Muscle layer of colon (tissue), 2 donors: ENCODE results near the gene JPT1.
A peak's percentile ranks its signal among the peaks of the same experiment; 100 is the strongest.

Source experiments
- H3K27ac ChIP-seq: one replicate; pipeline ENCODE4 v1.7.0; 2013; ENCODE audit warnings: low read depth, mild to moderate bottlenecking, low read length, moderate library complexity
- H3K27me3 ChIP-seq, 2 donors: one replicate each; pipeline ENCODE4 v1.7.0; 2013; ENCODE audit warnings: low read length in 2 of 2, mild to moderate bottlenecking in 2 of 2; ENCODE audit not compliant: insufficient read depth in 2 of 2, control insufficient read depth in 1 of 2
- H3K36me3 ChIP-seq: one replicate; pipeline ENCODE4 v1.7.0; 2013; ENCODE audit warnings: mild to moderate bottlenecking, low read length; ENCODE audit not compliant: insufficient read depth
- H3K4me1 ChIP-seq: one replicate; pipeline ENCODE4 v1.7.0; 2013; ENCODE audit warnings: mild to moderate bottlenecking, low read length; ENCODE audit not compliant: insufficient read depth
- H3K4me3 ChIP-seq, 2 donors: one replicate each; pipeline ENCODE4 v1.7.0; 2013; ENCODE audit warnings: low read length in 2 of 2, low read depth in 1 of 2, mild to moderate bottlenecking in 1 of 2, moderate library complexity in 1 of 2
- H3K9ac ChIP-seq: one replicate; pipeline ENCODE4 v1.7.0; 2013; ENCODE audit warnings: low read length
- H3K9me3 ChIP-seq: one replicate; pipeline ENCODE4 v1.7.0; 2013; ENCODE audit warnings: mild to moderate bottlenecking, low read length
- donor health status: abdominal sarcoma.
- donor health status: Adenocarcinoma of cecum.

The JPT1 gene

DNA sequence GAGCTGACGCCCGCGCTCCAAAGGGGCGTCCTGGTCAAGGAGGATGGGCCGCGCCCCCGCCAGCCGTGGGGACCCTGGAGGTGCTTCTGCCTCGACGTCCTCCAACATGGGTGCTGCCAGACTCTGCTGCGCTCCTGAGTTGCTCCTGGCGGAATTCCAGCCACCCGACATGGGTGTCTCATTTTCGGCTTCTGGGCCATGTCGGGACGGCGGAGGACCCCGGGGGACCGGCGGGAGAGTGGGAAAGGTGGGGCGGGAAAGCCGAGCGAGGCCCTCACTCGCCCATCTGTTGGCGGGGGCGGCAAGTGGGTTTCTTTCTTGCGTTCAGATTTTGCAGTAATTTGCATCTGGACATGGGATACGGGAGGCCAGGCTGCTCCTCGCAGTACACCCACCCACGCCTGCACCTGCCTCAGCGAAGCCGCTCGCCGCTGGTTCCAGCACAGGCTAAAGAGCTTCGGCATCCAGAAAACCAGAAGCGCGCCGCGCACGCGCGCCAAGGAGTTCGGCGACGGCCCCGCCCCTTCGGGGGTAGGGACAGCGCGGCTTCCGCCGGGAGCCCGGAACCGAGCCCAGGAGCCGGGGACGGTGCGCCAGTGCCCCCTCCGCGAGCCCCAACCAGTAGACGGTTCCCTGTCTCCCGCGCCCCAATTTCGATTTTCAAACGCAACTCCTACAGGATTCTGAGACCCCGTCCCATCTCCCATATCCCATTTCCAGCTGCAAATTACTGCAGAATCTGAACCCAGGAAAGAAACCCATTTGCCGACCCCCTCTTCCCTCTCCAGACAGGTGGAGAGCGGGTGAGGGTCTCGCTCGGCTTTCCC, 44.7 kb downstream of the JPT1 start, which contains the start of gene ARMC7:
TSS of gene ARMC7 (plus strand) at position 563 of the 827 bp plus-strand sequence. CDS start 320 bp downstream, outside the sequence.
- Histone ChIP-seq H3K36me3 (no peaks in the 10 kb centered on the region), H3K9me3 (no peaks in the 10 kb centered on the region), H3K4me1 (peaks cover 11% of the 10 kb centered on the region), H3K9ac (peak within 1 kb of the TSS; percentile 53), H3K4me3 (peak within 1 kb of the TSS; percentile 72 to 76), H3K27ac (peak within 1 kb of the TSS; percentile 41), H3K27me3 (no peaks in the 10 kb centered on the region)

DNA sequence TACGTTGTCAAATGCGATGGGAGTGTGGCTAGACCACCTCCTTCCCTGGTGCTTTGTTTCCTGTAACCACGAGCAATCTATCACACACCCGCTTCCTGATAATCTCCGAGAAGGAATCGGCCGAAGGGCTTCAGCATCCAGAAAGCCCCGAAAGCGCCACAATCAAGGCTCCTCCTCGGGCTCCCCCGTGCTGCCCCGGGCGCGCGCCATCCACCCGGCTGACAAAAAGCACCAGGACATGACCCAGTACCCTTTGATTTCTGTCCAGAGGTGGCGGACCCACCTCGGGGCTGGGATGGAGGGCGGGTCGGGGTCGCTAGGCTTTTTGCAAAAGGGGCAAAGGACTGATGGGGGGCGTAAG, 45.3 kb downstream of the JPT1 start:
- Histone ChIP-seq H3K4me1 (peaks cover 7% of the 10 kb centered on the region), H3K36me3 (no peaks in the 10 kb centered on the region), H3K9me3 (no peaks in the 10 kb centered on the region), H3K27me3 (no peaks in the 10 kb centered on the region), H3K4me3 (peak overlapping the region; percentile 72 to 76), H3K9ac (peak overlapping the region; percentile 53), H3K27ac (peak overlapping the region; percentile 25)

DNA sequence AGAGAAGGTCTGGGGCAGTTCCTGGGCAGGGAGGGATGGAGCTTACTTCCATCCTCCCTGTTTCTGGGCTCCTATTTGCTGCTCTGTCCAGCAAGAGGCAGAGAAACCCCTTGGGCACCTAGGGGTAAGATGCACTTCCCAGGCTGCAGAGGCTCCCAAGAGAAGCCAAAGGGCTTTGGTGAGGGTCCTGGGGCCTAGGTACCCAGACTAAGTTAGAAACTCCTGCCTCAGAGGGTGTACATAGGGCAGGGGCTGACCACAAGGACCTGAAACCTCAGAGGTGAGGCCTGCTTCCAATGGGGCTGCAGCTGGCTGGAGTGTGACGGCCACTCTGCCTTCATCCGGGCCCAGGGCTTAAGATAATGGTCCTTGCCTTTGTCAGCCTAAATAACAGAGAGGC, 46.1 kb downstream of the JPT1 start:
- Histone ChIP-seq H3K4me1 (peaks cover 7% of the 10 kb centered on the region), H3K9me3 (no peaks in the 10 kb centered on the region), H3K4me3 (no peak overlapping the region), H3K36me3 (no peaks in the 10 kb centered on the region), H3K27ac (no peak overlapping the region), H3K9ac (no peak overlapping the region), H3K27me3 (no peaks in the 10 kb centered on the region)

DNA sequence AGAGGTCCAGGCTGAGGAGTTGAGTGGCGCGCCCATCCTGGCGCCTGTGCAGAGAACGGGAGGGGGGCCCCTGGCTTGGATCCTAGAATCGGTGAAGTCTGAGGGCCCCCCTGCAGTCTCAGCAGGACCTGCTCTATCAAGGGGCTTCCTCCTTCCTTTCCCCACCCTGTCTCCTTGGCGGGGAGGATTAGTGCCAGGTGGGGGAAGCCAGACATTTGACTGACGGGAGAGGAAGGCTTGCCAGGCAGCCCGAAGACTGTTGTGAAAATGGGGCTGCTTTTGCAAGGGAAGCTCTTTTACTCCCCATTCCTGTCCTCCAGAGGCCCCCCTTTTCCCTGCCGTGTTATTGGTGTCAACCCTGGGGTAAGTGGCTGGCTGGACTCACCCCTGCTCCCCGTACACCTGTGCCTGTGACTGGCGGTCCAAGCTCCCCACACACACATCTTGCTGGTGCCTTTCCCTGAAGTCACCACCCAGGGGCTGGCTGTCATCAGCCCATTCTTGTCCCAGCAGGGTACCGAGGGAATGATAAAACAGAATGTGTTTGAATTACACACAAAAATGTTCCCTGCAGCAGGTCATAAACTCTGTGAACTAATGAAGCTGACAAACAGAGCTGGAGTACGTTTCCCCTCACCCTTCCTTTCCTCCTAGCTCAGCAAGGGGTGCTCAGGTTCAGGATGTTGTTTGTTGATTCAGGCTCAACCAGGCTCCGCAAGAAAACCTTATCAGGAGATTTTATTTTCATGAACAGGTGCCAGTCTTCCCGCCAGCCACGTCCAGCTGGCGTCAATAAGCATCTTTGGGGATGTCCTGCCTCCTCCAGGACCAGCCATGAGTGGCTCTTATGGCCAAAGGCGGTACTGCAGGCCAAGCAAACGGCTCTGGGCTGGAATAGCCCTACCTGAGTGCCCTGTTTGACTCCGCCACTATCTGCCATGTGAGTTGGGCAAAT, 48.9 kb downstream of the JPT1 start:
- H3K9ac ChIP-seq, result no peak overlapping the region
- no peaks in the 10 kb centered on the region for H3K9me3 ChIP-seq
- H3K27me3 ChIP-seq, result no peaks in the 10 kb centered on the region
- H3K4me3 ChIP-seq, result no peak overlapping the region
- H3K27ac ChIP-seq, result no peak overlapping the region
- peaks cover 4% of the 10 kb centered on the region for H3K36me3 ChIP-seq
- H3K4me1 ChIP-seq, result peaks cover 7% of the 10 kb centered on the region

DNA sequence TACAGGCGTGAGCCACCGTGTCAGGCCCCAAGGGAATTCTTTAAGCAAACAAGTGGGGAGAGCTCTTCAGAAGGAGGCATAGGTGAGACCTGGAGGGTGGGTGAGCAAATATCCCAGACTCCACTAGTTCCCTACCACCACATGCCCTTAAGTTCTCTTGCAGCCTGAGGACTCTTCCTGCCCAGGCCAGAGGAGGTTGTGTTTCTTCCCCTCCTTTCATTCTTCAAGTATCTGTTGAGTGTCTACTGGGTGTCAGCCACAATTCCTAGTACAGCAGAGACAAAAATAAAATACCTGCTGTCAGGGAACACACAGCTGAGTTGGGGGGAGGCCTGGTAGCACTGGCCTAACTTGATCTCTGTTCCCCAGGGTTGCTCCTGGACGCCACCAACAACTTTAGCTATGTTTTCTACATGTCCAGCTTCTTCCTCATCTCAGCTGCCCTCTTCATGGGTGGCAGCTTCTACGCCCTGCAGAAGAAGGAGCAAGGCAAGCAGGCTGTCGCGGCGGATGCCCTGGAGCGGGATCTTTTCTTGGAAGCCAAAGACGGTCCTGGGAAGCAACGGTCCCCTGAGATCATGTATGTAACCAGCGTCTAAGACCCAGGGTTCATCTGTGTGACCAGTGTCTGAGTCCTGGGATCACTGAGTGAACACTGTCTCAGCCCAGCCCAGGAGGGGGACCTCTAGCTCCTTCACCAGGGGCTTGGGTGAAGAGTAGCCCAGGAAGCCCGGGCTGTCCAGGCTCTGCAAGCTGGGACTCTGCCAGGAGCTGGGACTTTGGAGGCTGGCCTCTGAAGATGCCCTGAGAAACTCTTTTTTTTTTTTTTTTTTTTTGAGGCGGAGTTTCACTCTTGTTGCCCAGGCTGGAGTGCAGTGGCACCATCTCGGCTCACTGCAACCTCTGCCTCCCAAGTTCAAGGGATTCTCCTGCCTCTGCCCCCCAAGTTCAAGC, 50.4 kb downstream of the JPT1 start:
- H3K27me3 ChIP-seq, result no peaks in the 10 kb centered on the region
- no peak overlapping the region for H3K9ac ChIP-seq
- H3K36me3 ChIP-seq, result peaks cover 14% of the 10 kb centered on the region
- no peaks in the 10 kb centered on the region for H3K9me3 ChIP-seq
- peaks cover 1% of the 10 kb centered on the region for H3K4me1 ChIP-seq
- H3K4me3 ChIP-seq, result no peak overlapping the region
- no peak overlapping the region for H3K27ac ChIP-seq

DNA sequence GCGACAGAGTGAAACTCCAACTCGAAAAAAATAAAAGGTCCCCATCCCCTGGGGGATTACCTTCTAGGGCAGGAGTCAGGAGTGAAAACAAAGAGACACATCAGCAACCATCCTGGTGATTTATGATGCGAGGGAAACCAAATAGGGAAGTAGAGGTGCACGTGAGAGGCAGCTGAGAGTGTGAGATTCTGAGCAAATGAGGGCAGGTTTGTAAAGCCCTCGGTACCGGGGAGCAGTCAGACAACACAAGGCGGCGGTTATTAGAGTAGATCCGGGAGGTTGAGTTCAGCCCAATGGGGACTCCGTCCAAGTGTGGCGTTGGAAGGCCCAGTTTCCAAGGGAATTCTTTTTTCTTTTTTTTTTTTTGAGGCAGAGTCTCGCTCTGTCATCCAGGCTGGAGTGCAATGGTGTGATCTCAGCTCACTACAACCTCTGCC, 51.9 kb downstream of the JPT1 start:
- Histone ChIP-seq H3K36me3 (peaks cover 18% of the 10 kb centered on the region), H3K27ac (no peak overlapping the region)

DNA sequence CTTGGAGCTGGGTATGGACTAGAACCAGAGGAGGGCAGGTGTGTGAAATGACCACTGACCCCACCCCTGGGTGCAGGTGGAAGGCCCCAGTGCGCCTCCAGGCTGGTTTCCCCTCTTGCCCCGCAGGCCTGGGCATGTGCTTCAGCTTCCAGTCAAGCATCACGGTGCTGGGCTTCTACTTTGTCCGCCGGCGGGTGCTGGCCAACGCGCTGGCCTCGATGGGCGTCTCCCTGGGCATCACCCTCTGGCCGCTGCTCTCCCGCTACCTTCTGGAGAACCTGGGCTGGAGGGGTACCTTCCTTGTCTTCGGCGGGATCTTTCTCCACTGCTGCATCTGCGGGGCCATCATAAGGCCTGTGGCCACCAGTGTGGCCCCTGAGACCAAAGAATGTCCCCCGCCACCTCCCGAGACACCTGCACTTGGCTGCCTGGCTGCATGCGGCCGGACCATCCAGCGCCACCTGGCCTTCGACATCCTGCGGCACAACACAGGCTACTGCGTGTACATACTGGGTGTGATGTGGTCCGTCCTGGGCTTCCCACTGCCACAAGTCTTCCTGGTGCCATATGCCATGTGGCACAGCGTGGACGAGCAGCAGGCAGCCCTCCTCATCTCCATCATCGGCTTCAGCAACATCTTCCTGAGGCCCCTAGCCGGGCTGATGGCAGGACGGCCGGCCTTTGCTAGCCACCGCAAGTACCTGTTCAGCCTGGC, 54.3 kb downstream of the JPT1 start:
- H3K4me1 ChIP-seq, result no peaks in the 10 kb centered on the region
- H3K9ac ChIP-seq, result no peak overlapping the region
- no peak overlapping the region for H3K4me3 ChIP-seq
- peaks cover 18% of the 10 kb centered on the region for H3K36me3 ChIP-seq
- no peaks in the 10 kb centered on the region for H3K27me3 ChIP-seq
- H3K9me3 ChIP-seq, result no peaks in the 10 kb centered on the region
- H3K27ac ChIP-seq, result no peak overlapping the region

More for the DNA sequence above, 51.9 kb downstream of the JPT1 start:
- no peak overlapping the region for H3K4me3 ChIP-seq
- H3K9ac ChIP-seq, result no peak overlapping the region
- H3K4me1 ChIP-seq, result no peaks in the 10 kb centered on the region
- no peaks in the 10 kb centered on the region for H3K9me3 ChIP-seq
- no peaks in the 10 kb centered on the region for H3K27me3 ChIP-seq

DNA sequence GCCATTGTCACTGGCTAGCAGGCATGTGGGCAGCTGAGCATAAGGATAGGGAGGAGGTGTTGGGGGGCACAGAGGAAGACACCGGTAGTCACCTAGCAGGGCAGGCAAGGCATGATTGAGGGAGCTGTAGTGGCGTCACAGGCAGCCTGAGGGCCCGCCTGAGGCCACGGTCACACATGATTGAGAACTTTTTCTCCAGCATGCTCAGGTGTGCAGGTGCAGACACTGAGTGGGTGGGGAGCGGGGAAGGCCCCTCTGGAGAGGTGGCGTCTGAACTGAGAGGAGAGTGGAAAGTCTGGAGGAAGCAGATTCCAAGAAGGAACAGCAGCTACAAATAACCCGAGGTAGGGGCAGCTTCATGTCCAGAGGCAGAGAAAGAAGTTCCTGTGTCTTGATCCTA, 55.5 kb downstream of the JPT1 start:
- Histone ChIP-seq H3K4me3 (no peak overlapping the region), H3K4me1 (no peaks in the 10 kb centered on the region), H3K36me3 (peaks cover 18% of the 10 kb centered on the region), H3K9ac (no peak overlapping the region), H3K27me3 (no peaks in the 10 kb centered on the region), H3K9me3 (no peaks in the 10 kb centered on the region), H3K27ac (no peak overlapping the region)

DNA sequence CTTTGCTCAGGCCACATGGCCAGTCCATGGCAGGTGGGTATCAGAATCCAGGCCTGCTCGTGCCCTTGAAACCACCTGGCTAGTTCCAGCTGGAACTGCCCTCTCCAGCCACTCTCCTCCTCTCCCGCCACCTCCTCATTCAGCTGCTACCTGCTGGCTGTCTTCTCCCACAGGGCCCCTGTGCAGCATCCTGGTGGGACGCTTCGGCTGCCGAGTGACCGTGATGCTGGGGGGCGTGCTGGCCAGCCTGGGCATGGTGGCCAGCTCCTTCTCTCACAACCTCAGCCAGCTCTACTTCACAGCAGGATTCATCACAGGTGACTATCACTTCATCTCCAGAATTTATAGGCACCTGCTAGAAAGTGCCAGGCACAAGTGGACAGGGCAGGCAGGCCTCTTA, 56.4 kb downstream of the JPT1 start:
- H3K27ac ChIP-seq, result no peak overlapping the region
- H3K9ac ChIP-seq, result no peak overlapping the region
- no peaks in the 10 kb centered on the region for H3K27me3 ChIP-seq
- H3K4me3 ChIP-seq, result no peak overlapping the region
- no peaks in the 10 kb centered on the region for H3K9me3 ChIP-seq
- H3K36me3 ChIP-seq, result peaks cover 18% of the 10 kb centered on the region
- H3K4me1 ChIP-seq, result no peaks in the 10 kb centered on the region

DNA sequence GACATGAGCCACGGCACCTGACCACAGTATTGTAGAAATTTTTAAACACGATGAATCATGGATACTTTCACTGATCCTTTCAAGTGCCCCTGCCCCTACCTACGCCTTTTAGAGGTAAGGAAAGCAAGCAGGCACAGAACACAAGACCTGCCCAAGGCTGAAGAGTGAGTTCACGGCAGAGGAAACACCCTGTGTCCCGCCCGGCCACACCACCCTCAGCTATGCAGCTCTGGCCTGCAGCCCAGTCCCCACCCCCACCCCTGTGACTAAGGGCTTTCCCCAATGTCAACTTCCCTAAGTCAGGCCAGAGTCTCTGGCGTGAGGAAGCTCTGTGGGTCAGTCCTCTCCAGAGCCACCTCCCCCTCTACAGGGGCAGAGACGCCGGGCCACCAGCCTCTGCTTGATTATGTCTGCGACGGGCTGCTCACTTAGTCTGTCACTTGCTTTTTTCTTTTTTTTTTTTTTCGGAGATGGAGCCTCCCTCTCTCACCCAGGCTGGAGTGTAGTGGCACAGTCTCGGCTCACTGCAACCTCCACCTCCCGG, 58.2 kb downstream of the JPT1 start:
- H3K36me3 ChIP-seq, result peaks cover 18% of the 10 kb centered on the region
- H3K9ac ChIP-seq, result no peak overlapping the region
- H3K4me1 ChIP-seq, result peaks cover 8% of the 10 kb centered on the region
- no peak overlapping the region for H3K4me3 ChIP-seq
- H3K9me3 ChIP-seq, result no peaks in the 10 kb centered on the region
- no peak overlapping the region for H3K27ac ChIP-seq
- no peaks in the 10 kb centered on the region for H3K27me3 ChIP-seq
